NCI-H446 (cell line): ENCODE measurements around the gene TIGD6.
"Not testable (repeated sequence)": the region's sequence is repeated elsewhere in the genome, so short reads cannot be mapped to it uniquely, and the experiment has no call there.

Experiments used
- DNase-seq, 2 experiments: peaks; one replicate each; lab custom pipeline; 2025; lab: John Stamatoyannopoulos, UW

TIGD6 gene

DNA sequence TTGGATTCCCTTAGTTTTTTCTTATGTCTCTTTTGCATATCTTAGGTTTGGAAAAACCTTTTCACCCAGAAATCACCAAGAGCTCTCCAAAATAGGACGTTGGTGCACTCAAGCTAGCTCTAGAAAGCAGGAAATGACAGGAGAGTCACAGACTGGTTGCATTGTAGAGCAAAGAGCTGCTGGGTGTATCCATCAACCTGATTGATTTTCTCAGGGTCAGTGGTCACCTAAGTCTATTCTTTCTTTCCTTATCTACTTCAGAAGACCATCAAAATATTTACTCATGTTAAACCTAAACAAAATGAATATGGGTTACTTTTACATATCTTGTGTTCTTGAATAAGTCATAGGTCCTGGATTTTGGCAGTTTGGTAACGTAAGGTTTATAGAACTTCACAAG lies 25.0 kb downstream of the TIGD6 start:
- no peak for DNase-seq

- DNase-seq: peak in 1 of 2 experiments; percentile 7
Measured at GRCh38 chr5:149969181-149969930, 31.1 kb downstream of the TIGD6 start.

- DNase-seq: no peak
Measured at GRCh38 chr5:149966946-149967345, 33.5 kb downstream of the TIGD6 start.

DNA sequence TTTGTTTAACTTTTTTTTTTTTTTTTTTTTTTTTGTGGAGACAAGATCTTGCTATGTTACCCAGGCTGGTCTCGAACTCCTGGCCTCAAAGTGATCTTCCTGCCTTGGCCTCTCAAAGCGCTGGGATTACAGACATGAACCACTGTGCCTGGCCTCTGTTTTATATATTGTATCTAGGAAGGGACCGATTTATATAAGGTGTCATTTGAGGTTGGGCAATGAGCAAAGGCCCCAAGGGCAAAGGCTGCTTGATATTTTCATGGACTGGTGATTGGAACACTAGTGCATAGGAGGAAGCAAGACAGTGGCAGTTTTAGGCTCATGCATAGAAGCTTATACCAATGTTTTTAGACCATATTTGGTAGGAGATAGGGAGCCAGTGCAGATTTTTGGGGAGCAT lies 36.7 kb downstream of the TIGD6 start:
- DNase-seq: no peak

- no peak for DNase-seq
Measured at GRCh38 chr5:149962601-149963300, 37.7 kb downstream of the TIGD6 start.

DNA sequence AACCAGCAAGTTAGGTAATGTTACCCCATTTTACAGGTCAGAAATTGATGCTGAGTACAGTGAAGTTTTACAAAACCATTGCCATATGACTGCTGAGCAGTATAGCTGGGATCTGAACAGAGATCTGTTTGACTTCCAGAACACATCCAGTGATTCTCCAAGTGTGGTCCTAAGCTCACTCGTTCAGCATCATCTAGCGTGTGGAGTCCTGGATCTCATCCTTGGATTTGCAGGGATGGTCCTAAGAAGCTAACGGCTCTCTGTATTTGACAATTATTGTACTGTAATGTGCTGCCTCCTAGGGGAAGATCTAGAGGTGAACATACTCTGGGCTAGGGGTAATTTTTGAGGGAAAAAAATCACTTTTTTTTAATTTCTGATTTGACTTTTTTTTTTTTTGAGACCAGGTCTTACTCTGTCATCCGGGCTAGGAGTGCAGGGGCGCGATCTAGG lies 38.5 kb downstream of the TIGD6 start:
- peak in 1 of 2 experiments; percentile 61 for DNase-seq

GRCh38 chr5:149961186-149961685 lies 39.2 kb downstream of the TIGD6 start:
- no peak for DNase-seq

DNA sequence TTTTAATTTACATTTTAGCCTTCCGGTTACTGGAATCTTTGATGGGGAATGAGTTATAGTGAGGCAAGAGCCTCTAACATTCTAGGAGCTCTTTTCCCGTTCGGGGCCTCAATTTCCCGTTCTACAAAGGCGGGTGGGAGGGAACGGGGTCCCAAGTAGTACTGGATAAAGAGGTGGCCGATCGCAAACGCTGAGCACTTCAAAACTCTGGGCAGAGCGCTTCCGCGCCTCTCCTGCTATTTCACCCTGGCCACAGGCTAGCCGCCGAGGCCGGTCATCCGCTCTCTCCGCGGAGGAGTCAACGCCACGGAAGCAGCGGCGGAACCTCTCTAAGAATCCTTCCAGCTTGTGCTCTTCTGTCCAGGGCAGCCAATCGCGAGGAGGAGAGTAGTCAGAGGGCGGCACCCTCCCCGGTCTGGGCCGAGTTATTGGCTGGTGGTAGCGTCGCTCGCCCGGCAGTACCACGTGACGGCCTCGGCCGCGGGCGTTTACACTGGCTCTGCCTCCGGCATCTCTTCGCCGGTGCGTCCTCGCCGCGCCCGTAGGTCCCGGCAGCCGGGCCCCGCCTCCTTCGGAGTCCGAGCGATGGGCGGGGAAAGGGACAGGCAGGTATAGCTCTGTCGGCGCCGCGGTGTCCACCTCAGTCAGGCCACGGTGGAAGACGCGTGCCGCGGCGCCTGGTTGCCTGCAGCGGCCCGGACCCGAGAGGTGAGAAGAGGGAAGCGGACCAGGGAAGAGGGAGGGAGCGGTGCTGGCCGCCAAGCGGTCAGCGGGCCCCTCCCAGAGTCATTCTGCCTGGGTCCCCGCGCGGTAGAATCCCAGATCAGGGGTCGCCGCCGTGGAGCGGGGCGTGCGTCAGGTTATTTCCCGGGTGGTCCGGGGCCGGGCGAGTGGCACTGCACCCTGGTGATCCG lies 39.9 kb downstream of the TIGD6 start, which contains the start of gene SLC26A2:
Gene SLC26A2 (plus strand): TSS at position 487 of the 914 bp plus-strand sequence. CDS start 16,895 bp downstream, outside the sequence.
- DNase-seq: peak; percentile 90 to 95

DNA sequence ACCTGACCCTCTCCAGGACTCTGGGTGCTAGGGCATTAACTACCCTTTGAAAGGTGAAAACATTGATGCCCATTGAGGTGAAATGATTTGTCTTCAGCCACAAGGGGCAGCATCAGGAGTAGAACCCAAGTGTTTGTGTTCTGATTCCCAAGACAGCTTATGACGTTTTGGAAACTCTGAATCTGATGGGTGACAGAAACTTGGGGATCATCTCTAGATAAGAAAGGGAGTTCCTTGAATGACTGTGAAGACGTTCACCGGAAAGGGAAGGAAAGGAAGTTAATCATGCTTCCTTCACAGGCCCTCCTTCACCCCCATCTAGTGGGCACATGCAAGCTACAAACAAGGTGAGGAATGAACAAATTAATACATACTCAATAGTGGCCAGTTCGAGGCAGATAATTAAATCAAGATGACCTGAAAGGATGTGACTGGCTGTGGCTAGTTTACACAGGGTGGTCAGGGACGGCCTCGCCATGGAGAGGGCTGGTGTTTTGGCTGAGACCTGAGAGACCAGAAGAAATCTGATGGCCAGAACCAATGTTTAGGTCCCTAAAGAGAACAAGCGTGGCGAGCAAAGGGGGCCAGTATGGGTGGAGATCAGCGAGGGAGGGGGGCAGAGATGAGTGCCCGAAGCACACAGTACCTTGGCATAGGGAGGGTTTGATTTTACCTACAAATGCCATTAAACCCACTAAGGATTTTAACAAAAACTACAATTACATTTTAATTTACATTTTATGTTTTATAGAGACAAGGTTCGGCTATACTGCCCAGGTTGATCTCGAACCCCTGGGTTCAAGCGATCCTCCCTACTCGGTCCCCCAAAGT lies 40.8 kb downstream of the TIGD6 start:
- peak in 1 of 2 experiments; percentile 9 for DNase-seq

DNA sequence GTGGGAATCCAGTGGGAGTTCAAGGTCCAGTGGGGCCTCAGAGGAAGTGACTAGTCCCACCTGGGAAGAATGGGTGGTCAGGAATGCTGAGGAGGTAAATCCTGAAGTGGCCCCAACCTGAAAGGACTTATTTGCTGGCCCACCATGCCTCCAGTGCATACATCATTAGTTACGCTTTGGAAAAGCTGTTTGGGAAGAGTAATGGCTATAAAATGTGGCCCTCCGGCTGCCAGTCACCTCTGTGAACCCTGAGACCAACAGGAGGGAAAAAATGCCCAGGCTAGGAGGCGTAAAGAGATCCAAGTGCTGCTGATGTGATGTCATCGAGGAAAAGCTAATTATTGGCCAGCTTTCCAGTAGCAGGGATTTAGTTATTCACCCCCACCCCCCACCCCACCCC lies 42.6 kb downstream of the TIGD6 start:
- DNase-seq: no peak

GRCh38 chr5:149956685-149957084 lies 43.8 kb downstream of the TIGD6 start:
- DNase-seq: no peak

DNA sequence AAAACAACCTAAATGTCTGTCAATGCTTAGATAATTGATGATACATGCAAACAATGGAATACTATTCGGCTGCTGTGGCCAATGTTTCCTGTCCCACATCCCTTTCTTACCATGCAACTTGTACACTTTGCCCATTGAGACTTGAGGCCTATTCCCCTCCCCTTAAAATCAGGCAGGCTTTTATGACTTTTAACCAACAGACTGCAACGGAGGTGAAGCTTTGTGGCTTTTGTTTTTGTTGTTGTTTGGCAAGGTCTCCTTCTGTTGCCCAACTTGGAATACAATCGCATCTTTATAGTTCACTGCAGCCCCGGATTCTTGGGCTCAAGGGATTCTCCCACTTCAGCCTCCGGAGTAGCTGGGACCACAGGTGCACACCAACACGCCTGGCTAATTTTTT lies 45.7 kb downstream of the TIGD6 start:
- no peak for DNase-seq

DNA sequence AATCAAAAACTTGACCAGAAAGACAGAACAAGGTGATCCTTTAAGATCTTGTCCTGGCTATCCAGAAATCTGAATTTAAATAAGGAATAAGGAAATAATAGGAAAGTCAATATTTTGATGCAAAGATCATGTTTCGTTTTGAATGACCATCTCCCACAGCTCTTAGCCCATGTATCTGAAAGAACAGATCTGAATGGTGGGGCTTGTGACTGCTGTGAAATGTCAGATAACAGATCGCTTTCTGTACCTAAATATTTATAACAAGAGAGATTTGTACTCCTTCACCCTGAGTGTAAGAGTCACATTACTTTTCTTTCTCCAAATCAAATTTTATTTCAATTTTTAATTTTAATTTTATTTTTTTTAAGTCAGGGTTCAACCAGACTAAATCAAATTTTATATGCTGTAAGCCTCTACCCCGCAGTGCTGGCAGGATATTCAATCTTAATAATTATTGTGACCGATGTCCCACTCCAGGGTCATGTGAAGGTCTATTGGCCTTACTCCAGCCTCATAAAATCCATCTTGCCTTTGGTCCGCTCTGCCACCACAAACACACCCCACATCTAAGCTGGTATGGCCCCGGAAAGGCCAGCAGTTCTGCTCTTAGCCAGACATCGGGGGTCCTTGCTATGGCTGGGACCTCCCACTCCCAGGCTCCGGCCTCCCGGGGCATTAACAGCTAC lies 46.9 kb downstream of the TIGD6 start:
- DNase-seq: no peak

DNA sequence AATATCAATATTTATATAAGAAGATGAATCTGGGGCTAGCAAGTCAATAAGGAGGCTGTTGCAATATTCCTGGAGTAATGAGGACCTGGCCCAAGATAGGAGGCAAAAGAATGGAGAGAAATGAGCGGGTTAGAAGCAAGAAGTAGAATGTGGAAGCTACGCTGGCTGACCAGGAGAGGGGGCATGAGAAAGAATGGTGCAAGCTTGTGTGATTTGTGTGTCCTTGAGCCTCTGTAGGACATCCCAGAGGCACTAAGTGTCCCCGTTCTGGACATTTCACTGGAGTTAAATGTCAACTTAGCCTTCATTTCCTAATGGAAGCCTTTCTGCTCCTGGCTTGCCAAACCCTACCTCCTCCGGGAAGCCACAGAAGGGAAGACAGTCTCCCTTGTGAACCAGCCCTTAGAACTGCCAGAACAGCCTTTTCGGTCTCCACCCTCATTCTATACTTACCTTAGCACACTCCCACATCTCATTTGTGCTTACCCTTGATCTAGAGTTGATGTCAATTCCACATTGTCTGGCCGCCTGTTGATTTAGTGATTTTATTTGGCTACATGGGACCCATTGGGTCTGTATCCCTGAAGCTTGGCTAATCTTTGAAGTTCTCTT lies 49.2 kb downstream of the TIGD6 start:
- DNase-seq: no peak

DNA sequence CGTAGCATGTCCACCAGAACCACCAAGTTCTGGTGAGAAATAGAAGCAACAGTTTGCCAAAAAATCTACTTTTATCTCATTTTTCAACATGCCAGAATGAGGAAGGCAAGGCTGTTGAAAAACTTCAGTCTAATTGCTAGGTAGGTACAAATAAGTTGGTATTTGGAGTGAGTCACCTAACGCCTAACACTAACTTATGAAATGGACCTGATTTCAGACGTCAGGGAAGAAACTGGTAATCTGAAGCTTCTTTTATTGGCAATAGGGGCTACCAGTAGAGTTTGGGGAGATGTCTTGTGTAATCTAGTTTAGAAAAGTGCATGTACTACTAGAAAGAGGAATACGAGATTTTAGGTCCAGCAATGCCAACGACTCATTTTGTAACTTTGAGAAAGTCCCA lies 51.5 kb downstream of the TIGD6 start:
- no peak for DNase-seq

DNA sequence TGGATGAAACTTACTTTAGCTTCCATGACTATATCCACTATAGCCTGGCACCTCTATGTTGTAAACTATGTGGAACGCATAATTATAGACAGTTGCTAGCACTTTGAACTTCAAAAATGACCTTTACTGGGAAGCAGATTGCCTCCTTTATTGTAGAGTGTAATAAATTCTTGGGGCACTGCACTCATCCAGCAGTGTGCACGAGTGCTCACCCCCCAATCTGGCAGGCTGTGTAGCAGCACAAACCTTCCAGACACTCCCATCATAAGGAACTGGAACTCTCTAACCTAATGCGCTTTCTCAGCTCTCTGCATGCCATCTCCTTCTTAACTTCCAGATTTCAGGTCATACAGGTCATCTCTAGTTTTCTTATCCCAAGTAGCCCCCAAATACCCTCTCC lies 54.3 kb downstream of the TIGD6 start:
- DNase-seq: no peak

DNA sequence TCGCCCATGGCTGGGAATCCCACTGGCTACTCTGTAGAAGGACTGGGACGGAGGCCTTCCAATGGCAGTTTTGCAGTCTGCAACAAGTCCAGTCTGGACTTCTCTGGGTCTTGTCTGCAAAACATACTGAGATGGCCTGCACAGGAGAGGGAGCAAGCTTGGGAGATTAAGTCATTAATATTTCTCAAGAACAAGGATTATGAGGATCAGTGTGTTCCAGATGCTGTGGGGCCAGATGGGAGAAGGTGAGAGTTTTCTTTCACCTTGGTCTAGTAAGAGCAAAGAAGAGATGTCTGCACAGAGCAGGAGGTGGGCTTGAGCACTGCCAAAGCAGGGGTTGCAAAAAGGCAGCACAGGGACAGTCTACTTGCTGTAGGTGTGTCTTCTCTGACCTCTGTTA lies 55.8 kb downstream of the TIGD6 start, which contains the start of gene PDE6A:
Gene PDE6A (minus strand): TSS at position 128 of the 400 bp plus-strand sequence. CDS start 120 bp downstream, at position 8.
- DNase-seq: no peak

DNA sequence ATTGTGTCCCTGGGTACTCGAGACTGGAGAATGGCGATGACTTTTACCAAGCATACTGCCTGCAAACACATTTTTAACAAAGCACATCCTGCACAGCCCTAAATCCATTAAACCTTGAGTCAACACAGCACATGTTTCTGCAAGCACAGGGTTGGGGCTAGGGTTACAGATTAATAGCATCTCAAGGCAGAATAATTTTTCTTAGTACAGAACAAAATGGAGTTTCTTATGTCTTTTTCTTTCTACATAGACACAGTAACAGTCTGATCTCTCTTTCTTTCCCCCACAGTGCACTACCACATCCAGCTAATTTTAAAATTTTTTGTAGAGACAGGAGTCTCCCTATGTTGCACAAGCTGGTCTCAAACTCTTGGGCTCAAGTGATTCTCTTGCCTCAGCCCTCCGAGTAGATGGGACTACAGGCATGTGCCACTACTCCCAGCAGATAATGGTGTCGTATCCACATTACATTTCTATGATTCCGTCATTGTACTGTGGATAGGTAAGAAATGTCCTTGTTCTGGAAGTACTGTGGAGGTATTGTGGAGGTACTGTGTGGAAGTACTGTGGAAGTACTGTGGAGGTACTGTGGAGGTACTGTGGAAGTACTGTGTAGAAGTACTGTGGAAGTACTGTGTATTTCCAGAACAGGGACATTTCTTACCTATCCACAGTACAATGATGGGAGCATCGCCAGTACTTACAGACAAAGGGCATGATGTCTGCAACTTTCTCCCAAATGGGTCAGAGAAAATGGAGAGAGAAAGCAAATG lies 57.1 kb downstream of the TIGD6 start:
- not testable (repeated sequence) for DNase-seq
